ENCODE results near the gene MYO1D.
"Not testable (repeated sequence)": the region's sequence is repeated elsewhere in the genome, so short reads cannot be mapped to it uniquely, and the experiment has no call there.

Gene MYO1D

DNA sequence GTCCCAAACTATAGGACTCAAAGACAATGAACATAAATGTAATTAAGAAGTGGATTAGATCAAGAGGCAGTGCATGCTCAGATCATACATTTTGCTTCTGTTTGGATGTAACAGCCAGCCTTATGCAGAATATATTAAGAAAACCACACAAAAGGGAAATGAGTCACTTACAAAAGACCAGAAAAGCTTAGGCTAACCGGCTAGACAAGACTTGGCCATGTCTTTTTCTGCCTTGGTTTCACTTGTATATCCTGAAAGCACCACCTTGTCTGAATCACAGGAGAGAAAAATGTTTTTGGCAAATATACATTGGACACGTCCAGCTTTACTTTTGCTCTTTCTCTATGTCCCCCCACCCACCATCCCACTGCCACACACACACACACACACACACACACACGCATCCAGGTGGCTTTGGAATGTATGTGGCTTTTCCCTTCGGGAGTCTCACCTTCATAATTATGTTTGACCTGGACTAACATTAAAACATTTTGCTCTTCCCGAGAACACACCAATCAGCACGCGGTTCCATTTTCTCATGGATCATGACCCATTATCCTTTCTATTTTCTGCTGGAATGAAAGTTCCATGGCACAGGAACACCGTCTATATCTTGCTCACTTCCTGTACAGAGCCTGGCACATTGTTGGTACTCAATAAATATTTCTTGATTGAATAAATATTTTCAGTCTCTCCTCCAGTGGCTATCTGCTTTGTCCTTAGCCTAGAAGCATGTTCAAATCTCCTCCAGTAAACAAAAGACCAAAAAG, 325.6 kb downstream of the MYO1D start:
- DNase-seq (ENCODE audit: low read depth in 1 of 2, low spot score in 1 of 2) = no peak

- no peak for DNase-seq (ENCODE audit: low read depth in 1 of 2, low spot score in 1 of 2)
Observed at GRCh38 chr17:32549559-32549958, 327.4 kb downstream of the MYO1D start.

GRCh38 chr17:32546031-32546444, 330.9 kb downstream of the MYO1D start:
- no peak for DNase-seq (ENCODE audit: low read depth in 1 of 2, low spot score in 1 of 2)

DNA sequence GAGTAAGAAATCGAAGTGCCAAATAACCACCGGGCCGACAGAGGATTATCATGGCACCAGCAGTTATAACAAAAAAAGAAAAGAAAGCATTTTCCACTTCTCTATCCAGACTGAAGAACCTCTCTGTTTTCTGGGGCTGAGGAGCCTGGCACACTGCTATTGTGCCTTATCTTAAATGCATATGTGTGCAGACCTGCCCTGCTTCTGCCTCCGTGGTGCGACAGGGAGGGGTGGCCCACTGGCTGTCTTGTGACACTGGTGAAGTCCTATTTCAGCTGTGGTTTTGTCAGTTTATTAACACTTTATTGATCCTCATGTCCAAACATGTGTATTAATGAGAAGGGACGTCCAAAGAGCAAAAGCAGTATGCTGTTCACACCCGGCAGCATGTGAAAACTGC, 334.7 kb downstream of the MYO1D start:
- no peak for DNase-seq (ENCODE audit: low read depth in 1 of 2, low spot score in 1 of 2)

DNA sequence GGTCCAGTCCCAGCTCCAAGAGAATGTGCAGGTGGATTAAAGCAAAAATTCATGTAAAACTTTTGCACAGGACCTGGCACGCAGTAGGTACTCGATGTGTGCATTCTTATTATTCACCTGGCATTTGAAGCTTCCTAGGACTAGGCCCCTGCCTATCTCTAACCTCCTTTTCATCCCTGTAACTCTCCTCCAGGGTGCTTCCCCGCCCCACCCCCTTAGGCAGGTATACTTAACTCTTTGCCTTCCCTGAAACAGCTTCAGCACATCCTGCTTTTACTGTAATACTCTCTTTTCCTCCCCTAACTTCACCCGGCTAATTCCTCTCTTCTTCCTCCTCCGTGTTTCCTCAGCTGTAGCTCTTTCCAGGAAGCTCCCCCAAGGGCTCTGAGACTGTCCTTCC, 335.3 kb downstream of the MYO1D start:
- no peak for DNase-seq (ENCODE audit: low read depth in 1 of 2, low spot score in 1 of 2)

GRCh38 chr17:32536736-32537643, 339.9 kb downstream of the MYO1D start:
- no peak for DNase-seq (ENCODE audit: low read depth in 1 of 2, low spot score in 1 of 2)

DNA sequence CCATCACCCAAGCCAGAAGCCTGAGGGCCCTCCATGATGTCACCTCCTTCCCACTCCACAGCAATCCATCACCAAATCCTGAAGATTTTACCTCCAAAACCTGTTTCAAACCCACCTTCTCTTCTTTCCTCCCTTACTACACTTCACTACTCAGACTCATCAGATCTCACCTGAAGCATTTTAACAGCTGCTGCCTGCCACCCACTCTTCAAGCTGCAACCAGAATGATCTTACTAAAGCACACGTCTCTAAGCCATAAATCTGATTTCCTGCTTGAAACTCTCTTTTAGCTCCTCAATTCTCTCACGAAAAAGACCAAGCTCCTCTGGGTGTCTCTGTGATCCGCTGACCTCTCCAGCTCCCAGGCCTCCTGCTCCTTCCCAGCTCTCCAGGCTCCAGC, 343.6 kb downstream of the MYO1D start:
- DNase-seq (ENCODE audit: low read depth in 1 of 2, low spot score in 1 of 2) = no peak

DNA sequence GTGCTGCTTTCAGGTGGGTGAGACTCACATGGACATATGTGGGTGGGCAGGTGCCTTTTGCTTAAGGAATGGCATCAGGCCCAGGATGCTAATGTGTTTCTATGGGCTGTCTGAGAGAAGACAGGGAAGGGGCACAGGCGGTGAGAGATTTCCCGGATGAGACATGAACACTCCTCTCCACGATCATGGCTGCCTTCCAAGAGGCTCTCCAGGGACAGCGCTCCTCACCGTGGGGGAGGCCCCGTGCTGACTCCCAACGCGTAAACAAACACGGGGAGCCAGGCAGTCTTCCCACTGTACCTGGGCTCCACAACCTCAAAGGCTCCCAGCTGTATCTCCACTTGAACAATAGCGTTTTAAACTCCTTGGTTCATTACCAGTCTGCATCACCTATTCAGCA, 347.3 kb downstream of the MYO1D start:
- no peak for DNase-seq (ENCODE audit: low read depth in 1 of 2, low spot score in 1 of 2)

DNA sequence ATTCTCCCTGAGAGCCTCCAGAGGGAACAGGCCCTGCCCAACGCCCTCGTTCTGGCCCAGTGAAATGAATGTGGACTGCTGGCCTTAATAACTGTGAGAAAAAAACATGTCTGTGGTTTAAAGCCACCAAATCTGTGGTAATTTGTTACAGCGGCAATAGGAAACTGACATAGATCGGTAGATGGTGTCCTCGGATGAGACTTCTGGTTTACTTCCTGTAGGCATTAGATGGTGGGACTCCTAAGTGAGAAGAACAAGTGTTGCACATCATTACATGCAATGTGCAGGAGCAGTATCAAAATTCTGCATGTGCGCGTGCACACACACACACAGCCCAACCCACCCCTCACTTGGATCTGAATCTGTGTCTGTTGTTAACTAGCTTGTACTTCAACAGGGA, 348.1 kb downstream of the MYO1D start:
- DNase-seq (ENCODE audit: low read depth in 1 of 2, low spot score in 1 of 2) = no peak

GRCh38 chr17:32527146-32527545, 349.8 kb downstream of the MYO1D start:
- DNase-seq (ENCODE audit: low read depth in 1 of 2, low spot score in 1 of 2) = no peak

GRCh38 chr17:32525122-32525521, 351.8 kb downstream of the MYO1D start:
- DNase-seq (ENCODE audit: low read depth in 1 of 2, low spot score in 1 of 2) = no peak

- not testable (repeated sequence) for DNase-seq (ENCODE audit: low read depth in 1 of 2, low spot score in 1 of 2)
Observed at GRCh38 chr17:32524553-32524880, 352.4 kb downstream of the MYO1D start.

DNA sequence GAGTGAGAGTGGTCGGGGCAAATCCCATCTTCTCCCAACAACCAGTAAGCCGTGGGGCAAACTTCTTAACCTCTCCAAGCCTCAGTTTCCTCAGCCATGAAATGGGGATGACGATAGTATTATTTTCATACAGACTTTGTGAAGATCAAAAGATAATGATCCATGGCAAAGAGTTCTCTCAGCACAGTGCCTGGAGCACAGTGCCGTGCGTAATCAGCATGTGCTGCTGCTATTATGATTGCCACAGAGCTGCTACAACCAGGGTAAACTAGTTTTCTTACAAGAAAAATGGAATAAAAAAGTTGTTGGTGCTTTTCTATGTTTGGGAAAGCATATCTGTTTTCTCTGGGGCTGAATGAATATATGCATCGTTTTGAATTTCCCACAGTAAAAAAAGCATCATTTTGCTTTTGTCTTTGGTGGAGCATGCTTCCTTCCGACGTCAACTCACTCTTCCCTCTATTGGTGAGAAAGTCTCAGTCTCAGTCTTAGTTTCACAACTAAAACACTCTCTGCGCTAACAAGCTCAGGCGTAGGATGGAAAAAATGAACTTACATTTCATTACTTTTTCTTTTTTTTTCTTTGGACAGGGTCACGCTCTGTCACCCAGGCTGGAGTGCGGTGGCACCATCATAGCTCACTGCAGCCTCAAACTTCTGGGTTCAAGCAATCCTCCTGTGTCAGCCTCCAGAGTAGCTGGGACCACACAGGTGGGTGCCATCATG, 352.9 kb downstream of the MYO1D start:
- no peak for DNase-seq (ENCODE audit: low read depth in 1 of 2, low spot score in 1 of 2)

DNA sequence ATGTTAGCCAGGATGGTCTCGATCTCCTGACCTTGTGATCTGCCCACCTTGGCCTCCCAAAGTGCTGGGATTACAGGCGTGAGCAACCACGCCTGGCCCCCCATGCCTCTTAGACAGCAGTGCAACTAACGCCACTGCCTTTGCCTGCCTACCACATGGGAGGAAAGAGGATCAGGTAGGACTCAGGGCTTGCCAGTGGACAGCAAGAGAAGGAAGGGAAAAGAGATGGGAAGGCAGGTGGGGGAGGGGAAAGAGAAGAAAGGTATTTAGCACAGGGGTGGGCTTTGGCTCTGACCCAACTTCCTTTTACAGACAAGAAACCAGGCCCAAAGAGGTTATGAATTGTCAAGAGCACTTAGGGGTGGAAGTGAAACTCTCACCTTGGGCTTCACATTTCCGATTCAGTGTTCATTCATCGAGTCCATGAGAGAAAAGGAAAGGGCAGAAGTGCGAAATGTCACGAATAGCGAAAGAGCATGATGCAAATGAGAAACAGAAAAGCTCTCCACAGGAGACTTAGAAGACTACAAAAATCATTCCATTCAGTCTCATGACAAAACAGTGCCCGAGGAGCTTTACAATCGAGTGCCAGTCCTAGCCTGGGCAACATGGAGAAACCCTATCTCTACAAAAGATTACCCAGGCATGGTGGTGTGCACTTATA, 353.8 kb downstream of the MYO1D start:
- no peak for DNase-seq (ENCODE audit: low read depth in 1 of 2, low spot score in 1 of 2)

DNA sequence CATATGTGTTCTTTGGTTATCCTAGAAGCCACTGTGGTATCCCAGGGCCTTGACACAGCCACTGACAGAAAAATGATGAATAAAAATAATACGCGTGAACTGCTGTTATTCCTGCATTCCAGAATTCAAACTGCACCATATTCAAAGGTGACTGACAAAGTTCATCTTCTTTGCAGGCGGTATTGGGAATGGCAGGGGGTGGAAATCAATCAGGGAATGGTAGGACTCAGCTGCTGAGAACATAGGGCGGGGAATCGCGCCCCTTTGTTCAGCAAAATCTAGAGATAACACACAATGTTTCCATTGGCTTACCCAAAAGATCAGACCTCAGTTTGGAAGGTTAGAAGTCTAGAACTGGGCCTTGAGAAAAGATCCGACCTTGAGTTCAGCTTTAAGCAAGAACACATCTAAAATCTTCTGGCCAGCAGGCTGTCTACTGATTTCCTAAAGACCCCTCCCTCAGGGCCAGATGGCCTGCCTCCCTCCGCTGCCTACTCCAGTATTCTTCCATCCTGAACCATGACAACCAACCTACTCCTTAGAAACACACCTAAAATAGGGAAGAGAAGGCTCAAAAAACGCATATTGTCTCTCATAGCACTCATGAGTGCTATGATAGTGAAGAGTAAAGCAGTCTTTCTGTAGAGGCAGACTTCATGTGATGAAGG, 356.1 kb downstream of the MYO1D start:
- no peak for DNase-seq (ENCODE audit: low read depth in 1 of 2, low spot score in 1 of 2)

DNA sequence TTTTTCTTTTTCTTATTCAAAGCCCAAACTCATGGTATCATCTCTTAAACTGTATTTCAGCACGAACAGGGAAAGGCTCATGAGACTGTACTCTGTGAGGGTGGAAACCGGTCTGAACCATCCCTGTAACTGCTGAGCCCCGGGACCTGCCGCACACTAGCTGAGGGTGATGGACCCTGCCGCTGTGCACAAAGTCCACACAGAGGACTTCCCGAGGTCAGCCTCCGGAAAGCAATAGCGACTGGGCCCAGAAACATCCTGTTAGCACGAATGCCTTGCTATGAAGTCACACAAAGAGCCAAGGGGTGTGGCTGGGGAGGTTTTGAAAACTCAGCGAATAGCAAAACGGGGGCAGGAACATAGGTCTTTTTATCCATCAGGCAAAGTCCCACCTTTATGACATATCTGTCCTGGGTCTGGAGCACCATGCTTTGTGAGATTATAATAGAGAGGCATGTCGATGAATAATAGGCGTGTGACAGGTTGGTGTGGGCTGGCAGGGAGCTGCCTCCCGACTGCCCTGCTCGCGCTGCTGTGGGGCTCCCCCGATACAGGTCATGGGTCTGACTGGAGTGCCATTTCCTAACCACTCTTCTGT, 356.7 kb downstream of the MYO1D start:
- peak in 1 of 2 donors; percentile 32 for DNase-seq (ENCODE audit: low read depth in 1 of 2, low spot score in 1 of 2)

GRCh38 chr17:32519228-32520103, 357.5 kb downstream of the MYO1D start:
- DNase-seq (ENCODE audit: low read depth in 1 of 2, low spot score in 1 of 2) = peak; percentile 8 to 62

DNA sequence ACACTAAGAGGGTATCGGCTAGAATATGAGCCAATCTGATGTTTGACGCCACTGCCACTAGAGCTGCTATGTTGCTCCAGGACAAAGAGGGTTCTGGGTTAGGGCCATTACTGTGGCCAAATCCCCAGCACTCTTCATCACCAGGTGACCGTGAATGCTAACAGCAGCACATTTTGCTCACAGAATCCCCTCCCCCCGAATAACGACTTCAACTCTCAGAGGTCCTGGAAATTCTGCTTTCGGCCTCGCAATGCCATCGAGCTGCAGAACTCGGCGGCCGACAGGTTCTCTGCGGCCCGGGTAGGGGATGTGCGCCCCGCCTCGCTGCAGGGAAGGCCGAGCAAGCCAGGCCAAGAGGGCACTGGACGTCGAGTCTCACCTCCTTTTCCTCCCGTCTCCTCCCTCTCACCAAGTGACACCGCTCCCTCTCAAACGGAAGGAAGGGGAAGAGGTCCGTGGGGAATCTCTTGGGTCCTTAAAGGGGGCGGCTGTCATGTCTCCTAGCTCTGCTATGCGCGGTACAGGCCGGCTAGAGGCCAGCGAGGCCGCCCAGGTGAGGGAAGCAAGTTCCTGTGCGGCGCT, 358.2 kb downstream of the MYO1D start:
- no peak for DNase-seq (ENCODE audit: low read depth in 1 of 2, low spot score in 1 of 2)

DNA sequence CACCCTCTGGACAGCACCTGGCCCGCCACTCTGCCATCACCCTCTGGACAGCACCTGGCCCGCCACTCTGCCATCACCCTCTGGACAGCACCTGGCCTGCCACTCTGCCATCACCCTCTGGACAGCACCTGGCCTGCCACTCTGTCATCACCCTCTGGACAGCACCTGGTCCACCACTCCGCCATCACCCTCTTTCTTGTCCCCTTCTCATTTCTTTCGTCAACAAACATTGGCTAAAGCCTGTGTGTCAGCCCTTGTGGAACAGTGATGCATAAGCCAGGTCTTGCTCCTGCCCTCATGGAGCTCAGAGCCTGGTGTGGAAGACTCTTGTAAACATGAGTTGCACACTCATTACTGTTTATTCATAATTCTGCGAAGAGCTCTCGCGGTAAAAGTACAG, 358.9 kb downstream of the MYO1D start:
- no peak for DNase-seq (ENCODE audit: low read depth in 1 of 2, low spot score in 1 of 2)
